GM12878 (cell line): ENCODE data around the gene PTGES2. TPM values are rescaled to one million over a fixed set of nuclear protein-coding genes. Genes with fewer than 3 reads are reported as not detected.

ENCODE experiments used
- ATAC-seq: fragments of 200-7000 bp; cut with Tn5 transposase; 3 replicates; pipeline ENCODE4 v1.9.1; 2020; ENCODE audit warnings: mild to moderate bottlenecking, moderate library complexity
- BruUV-seq: library from RNA; stranded (reverse); fragments of 400-500 nt; replicated peaks from 2 replicates; lab custom pipeline; 2021; lab: Mats Ljungman, UMichigan
- CTCF ChIA-PET: fragments of 300-600 bp; sonication (Branson Sonifier 250); formaldehyde crosslinking; extraction: SDS; loops from one replicate; lab custom pipeline; 2021; ENCODE audit warnings: inconsistent platforms; lab: Yijun Ruan, JAX
- POLR2A ChIA-PET: fragments of 350-600 bp; formaldehyde crosslinking; extraction: SDS; loops from one replicate; lab custom pipeline; 2021; ENCODE audit warnings: inconsistent platforms; lab: Charles Lee
- RAD21 ChIA-PET: fragments of 300-600 bp; sonication (Branson Sonifier 250); formaldehyde crosslinking; loops from one replicate; lab custom pipeline; 2023; ENCODE audit warnings: antibody characterized with exemption; ENCODE audit not compliant: unreplicated experiment; lab: Charles Lee
- SMC1A ChIA-PET: fragments of 300-600 bp; sonication (Branson Sonifier 250); formaldehyde crosslinking; loops from one replicate; lab custom pipeline; 2023; ENCODE audit not compliant: unreplicated experiment, uncharacterized antibody; lab: Charles Lee
- DNase-seq: peaks from one replicate; pipeline ENCODE4 v3.0.0-alpha.2; 2011; ENCODE audit warnings: low read depth, low spot score
- FAIRE-seq: peaks from 3 replicates; lab custom pipeline; 2011; peaks lifted over from hg19 to GRCh38; lab: Jason Lieb, UNC
- H2AFZ ChIP-seq: 2 replicates; pipeline ENCODE4 v1.6.0; 2011; ENCODE audit warnings: low read depth, low read length, control low read depth; ENCODE audit not compliant: control insufficient read depth
- H3K27ac ChIP-seq: 2 replicates; pipeline ENCODE4 v1.5.1; 2011; ENCODE audit warnings: control low read depth; ENCODE audit not compliant: control insufficient read depth, insufficient read depth
- H3K27me3 ChIP-seq, 2 experiments: replicated peaks in 1 of 2; 2 replicates each; pipeline versions ENCODE4 v1.6.0 to v1.6.1; 2011; ENCODE audit warnings: low read length in 1 of 2; ENCODE audit not compliant: control insufficient read depth in 2 of 2, insufficient read depth in 2 of 2
- H3K36me3 ChIP-seq, 2 experiments: 2 replicates each; pipeline ENCODE4 v1.5.1; 2011; ENCODE audit warnings: low read length in 1 of 2; ENCODE audit not compliant: control insufficient read depth in 2 of 2, insufficient read depth in 2 of 2
- H3K4me1 ChIP-seq: 2 replicates; pipeline ENCODE4 v1.6.1; 2011; ENCODE audit warnings: mild to moderate bottlenecking, low read length, moderate library complexity, mixed read lengths; ENCODE audit not compliant: control insufficient read depth, insufficient read depth
- H3K4me2 ChIP-seq: 2 replicates; pipeline ENCODE4 v1.6.0; 2011; ENCODE audit warnings: control low read depth; ENCODE audit not compliant: control insufficient read depth, insufficient read depth
- H3K4me3 ChIP-seq: fragments of 200-600 bp; sonication (generic); 2 replicates; pipeline ENCODE4 v1.5.1; 2016
- H3K79me2 ChIP-seq: 2 replicates; pipeline ENCODE4 v1.6.0; 2011; ENCODE audit warnings: low read length; ENCODE audit not compliant: control insufficient read depth, insufficient read depth
- H3K9ac ChIP-seq: 2 replicates; pipeline ENCODE4 v1.8.0; 2011; ENCODE audit warnings: low read length, control low read depth, mixed read lengths; ENCODE audit not compliant: control insufficient read depth, insufficient read depth
- H3K9me3 ChIP-seq: replicated peaks from 3 replicates; pipeline ENCODE4 v1.5.1; 2011; ENCODE audit warnings: mild to moderate bottlenecking, low read length; ENCODE audit not compliant: control insufficient read depth, insufficient read depth
- H4K20me1 ChIP-seq: 2 replicates; pipeline ENCODE4 v1.6.0; 2011; ENCODE audit not compliant: control insufficient read depth, insufficient read depth
- BHLHE40 ChIP-seq, 2 experiments: fragments of 450-650 bp in 1 of 2; IDR thresholded peaks; 2 replicates each; pipeline ENCODE4 v1.6.1; 2011 to 2017; ENCODE audit warnings: low read depth in 2 of 2, borderline replicate concordance in 1 of 2, improper control_type of control experiment in 1 of 2, low read length in 1 of 2, mild to moderate bottlenecking in 1 of 2
- E2F4 ChIP-seq: IDR thresholded peaks from 2 replicates; pipeline ENCODE4 v1.6.1; 2012; ENCODE audit warnings: low read depth, low read length, improper control_type of control experiment
- GABPA ChIP-seq: IDR thresholded peaks from 2 replicates; pipeline ENCODE4 v1.6.1; 2014; ENCODE audit warnings: antibody characterized with exemption, low read depth, mild to moderate bottlenecking, inconsistent platforms
- GATAD2B ChIP-seq: fragments of 450-650 bp; conservative IDR thresholded peaks from 2 replicates; pipeline ENCODE4 v1.6.1; 2017; ENCODE audit warnings: low read depth, mild to moderate bottlenecking, moderate library complexity
- MLLT1 ChIP-seq: fragments of 450-650 bp; IDR thresholded peaks from 2 replicates; pipeline ENCODE4 v1.6.1; 2016; ENCODE audit warnings: mild to moderate bottlenecking
- NFYB ChIP-seq: IDR thresholded peaks from 2 replicates; pipeline ENCODE4 v1.6.1; 2011; ENCODE audit warnings: low read depth, mild to moderate bottlenecking, low read length, improper control_type of control experiment, moderate library complexity; ENCODE audit not compliant: insufficient read depth
- POLR2A ChIP-seq: IDR thresholded peaks from 2 replicates; pipeline ENCODE4 v1.6.1; 2011; ENCODE audit warnings: low read depth, mild to moderate bottlenecking, low read length
- POLR2AphosphoS2 ChIP-seq: IDR thresholded peaks from 2 replicates; pipeline ENCODE4 v1.6.1; 2011; ENCODE audit warnings: low read depth, mild to moderate bottlenecking, low read length, improper control_type of control experiment, moderate library complexity
- RB1 ChIP-seq: fragments of 450-650 bp; formaldehyde crosslinking; IDR thresholded peaks from 2 replicates; pipeline ENCODE4 v1.6.1; 2017; ENCODE audit warnings: mild to moderate bottlenecking, borderline replicate concordance
- RUNX3 ChIP-seq: IDR thresholded peaks from 2 replicates; pipeline ENCODE4 v1.6.1; 2012; ENCODE audit warnings: low read length, inconsistent platforms
- SPI1 ChIP-seq: IDR thresholded peaks from 2 replicates; pipeline ENCODE4 v1.6.1; 2011; ENCODE audit warnings: low read depth, mild to moderate bottlenecking, low read length, moderate library complexity, borderline replicate concordance; ENCODE audit not compliant: insufficient read depth
- USF1 ChIP-seq: IDR thresholded peaks from 2 replicates; pipeline ENCODE4 v1.6.1; 2011; ENCODE audit warnings: borderline replicate concordance, low read depth, mild to moderate bottlenecking, moderate library complexity, mixed read lengths, low read length; ENCODE audit not compliant: insufficient read depth; ENCODE audit errors: extremely low read length
- ZBTB40 ChIP-seq: fragments of 450-650 bp; IDR thresholded peaks from 2 replicates; pipeline ENCODE4 v1.6.1; 2016; ENCODE audit warnings: mild to moderate bottlenecking, moderate library complexity, borderline replicate concordance
- WGBS: methylation state at CpG from one replicate; pipeline ENCODE4 v1.1.6; 2016; ENCODE audit warnings: low lambda C conversion rate; ENCODE audit not compliant: insufficient replicate concordance, insufficient coverage; ENCODE audit errors: missing lambda C conversion rate; 5-methylcytosine and 5-hydroxymethylcytosine counted together
- in situ Hi-C: fragments of 300-500 bp; cut with MboI; formaldehyde crosslinking; loops from 9 replicates; pipeline ENCODE4 v1.14.3; 2018; ENCODE audit warnings: mixed read lengths
- intact Hi-C: fragments of 100-400 bp; cut with micrococcal nuclease; formaldehyde crosslinking; loops from one replicate; pipeline ENCODE4 v1.14.2; 2022; ENCODE audit not compliant: unreplicated experiment
- polyA plus RNA-seq, 11 experiments: library from polyadenylated mRNA; depleted of rRNA in 4 of 11; unstranded in 6 of 11; stranded (reverse) in 5 of 11; fragments of >200 nt; fragmentation: Nextera tagmentation in 4 of 11; fragmentation: Illumina TruSeq in 1 of 11; extraction: Ambion mirVana in 4 of 11; extraction: Trizol in 1 of 11; gene quantifications; 1 replicate in 1 of 11; 2 replicates in 10 of 11; pipeline versions ENCODE4 v1.2.1 to v1.2.3, GENCODE V29; 2011 to 2016; ENCODE audit warnings: inconsistent platforms in 2 of 11, missing spikeins in 2 of 11, low read depth in 1 of 11
- total RNA-seq, 4 experiments: library from RNA; depleted of rRNA in 3 of 4; stranded (reverse); fragments of >200 nt in 3 of 4; fragmentation: Illumina TruSeq in 1 of 4; extraction: Trizol in 1 of 4; gene quantifications; 2 replicates each; pipeline versions ENCODE4 v1.2.1 to v1.2.3, GENCODE V29; 2013 to 2021

Gene PTGES2
- total and polyA plus RNA-seq, 10 of the 15 experiments (the other 5 are each of a cell fraction or from before 2014, with no cell fraction given), result 2.1 to 141 (median 99.1) TPM

- Histone ChIP-seq H3K9ac (peak overlapping the region; percentile 75), H3K36me3 (peaks cover 0 to 10% of the 10 kb centered on the region in 2 experiments; a peak in 2 of 4 replicates)
- 28% methylated on average over 11 of the region's 11 CpGs for WGBS
- RAD21 ChIA-PET, result interaction anchor here (1.1 kb wide), 1 partner anchor 31 kb away, joined by 3 read pairs; no protein-coding TSS in a partner anchor
- 0 out of 2 replicates have a peak, but pooled peaks have one; percentile 44 for TF ChIP-seq MLLT1
- TF ChIP-seq USF1, result no peak
- TF ChIP-seq GABPA, result 0 out of 2 replicates have a peak, but pooled peaks have one; percentile 57
- 0 out of 2 replicates have a peak, but pooled peaks have one; percentile 8 for TF ChIP-seq NFYB
- TF ChIP-seq POLR2AphosphoS2, result no peak
- TF ChIP-seq RUNX3, result peak; percentile 66
- TF ChIP-seq RB1, result no peak
- TF ChIP-seq ZBTB40, result peak; percentile 52; the same call in 1 of the 2 replicates
- 0 out of 2 replicates have a peak, but pooled peaks have one; percentile 40 for TF ChIP-seq GATAD2B
- peak; percentile 52 to 60; a peak in 2 of 4 replicates for TF ChIP-seq BHLHE40 (IDR thresholded peaks at IDR 0.05; ENCODE audit: borderline replicate concordance in 1 of 2, low read depth in 2 of 2, low read length in 1 of 2)
- 0 out of 2 replicates have a peak, but pooled peaks have one; percentile 1 for TF ChIP-seq E2F4
- TF ChIP-seq POLR2A, result no peak
- no peak for TF ChIP-seq SPI1
- TF ChIP-seq, all 136 proteins: peak for 8
- in situ Hi-C loops (no loop called here), intact Hi-C loops (no loop called here)
- Histone ChIP-seq H3K4me2 (peak overlapping the region; percentile 90), H2AFZ (peak overlapping the region; percentile 90), H4K20me1 (no peaks in the 10 kb centered on the region), H3K79me2 (peaks cover 9% of the 10 kb centered on the region), H3K27ac (peak overlapping the region; percentile 85), H3K4me1 (peaks cover 8% of the 10 kb centered on the region), H3K4me3 (peak overlapping the region; percentile 79), H3K27me3 (no peaks in the 10 kb centered on the region), H3K9me3 (no peaks in the 10 kb centered on the region)
- ATAC-seq (peak; percentile 60), DNase-seq (peak; percentile 37), FAIRE-seq (no peak)
- ChIA-PET SMC1A (interaction anchor here (0.7 to 1.6 kb wide), 4 partner anchors 33 to 182 kb away, joined by 3 to 4 read pairs (median 3); partner anchors contain the start of genes GOLGA2 and SWI5), POLR2A (interaction anchor here (0.6 to 1.5 kb wide), 3 partner anchors 10 to 717 kb away, joined by 3 to 5 read pairs (median 5); partner anchors contain the start of gene NAIF1), CTCF (interaction anchor here (1.0 to 1.6 kb wide), 4 partner anchors 23 to 571 kb away, joined by 3 to 8 read pairs (median 4); no protein-coding TSS in a partner anchor)
- TSS peak; percentile 89 for BruUV-seq
These were observed 31.9 kb upstream of the PTGES2 start for GRCh38 chr9:128159522-128159783.
